HG03064 (cell line): Measurements from ENCODE around the gene LCN2.
A peak's percentile ranks its signal among the peaks of the same experiment; 100 is the strongest.

Experiments
- ATAC-seq: cut with Tn5 transposase; IDR thresholded peaks from one replicate; pipeline ENCODE4 v1.9.1; 2021; ENCODE audit warnings: low read depth; ENCODE audit not compliant: unreplicated experiment

LCN2 gene

DNA sequence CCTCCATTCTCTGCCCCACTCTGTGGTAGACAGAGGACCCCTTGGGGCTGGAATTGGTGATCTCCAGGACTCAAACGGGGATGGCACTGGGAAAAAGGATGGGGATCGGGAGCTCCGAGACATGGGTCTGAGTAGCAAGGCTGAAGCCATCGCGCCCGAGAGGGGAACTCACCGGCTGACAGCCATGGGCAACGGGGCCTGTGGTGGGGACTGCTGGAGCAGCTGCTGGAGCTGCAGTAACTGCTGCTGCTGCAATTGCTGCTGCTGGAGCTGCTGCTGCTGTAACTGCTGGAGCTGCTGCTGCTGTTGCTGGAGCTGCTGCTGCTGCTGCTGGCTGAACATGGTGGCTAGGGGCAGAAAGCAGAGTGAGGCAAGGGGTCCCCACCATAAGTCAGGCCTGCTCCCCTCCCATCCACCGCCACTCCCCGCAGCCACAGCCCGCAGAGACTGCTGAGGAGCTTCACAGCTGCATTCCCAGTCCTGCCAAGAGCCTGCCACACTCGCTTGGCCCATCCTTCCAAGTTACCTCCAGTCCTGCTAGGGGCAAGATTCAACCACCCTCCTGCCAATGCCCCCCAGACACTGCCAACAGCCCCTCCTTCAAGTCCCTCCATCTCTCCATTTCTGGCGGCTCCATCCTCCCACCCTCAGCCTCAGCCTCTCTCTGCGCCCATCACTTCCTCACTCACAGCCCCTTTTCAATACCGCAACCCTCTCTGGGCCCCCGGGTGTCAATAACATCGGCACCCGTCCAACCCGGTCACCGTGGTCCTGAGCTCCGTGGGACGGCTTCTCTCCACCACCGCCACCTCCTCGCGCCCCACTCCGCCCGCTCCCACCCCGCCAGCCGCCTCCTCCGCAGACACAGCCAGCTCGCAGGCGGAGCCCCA lies 41.5 kb downstream of the LCN2 start:
- peak; percentile 17 for ATAC-seq

GRCh38 chr9:128191406-128192046 lies 42.3 kb downstream of the LCN2 start, which contains the start of gene CIZ1:
CIZ1 (minus strand) TSS chr9:128191572; CDS start chr9:128190857, 715 bp downstream.
- ATAC-seq, result peak; percentile 79

DNA sequence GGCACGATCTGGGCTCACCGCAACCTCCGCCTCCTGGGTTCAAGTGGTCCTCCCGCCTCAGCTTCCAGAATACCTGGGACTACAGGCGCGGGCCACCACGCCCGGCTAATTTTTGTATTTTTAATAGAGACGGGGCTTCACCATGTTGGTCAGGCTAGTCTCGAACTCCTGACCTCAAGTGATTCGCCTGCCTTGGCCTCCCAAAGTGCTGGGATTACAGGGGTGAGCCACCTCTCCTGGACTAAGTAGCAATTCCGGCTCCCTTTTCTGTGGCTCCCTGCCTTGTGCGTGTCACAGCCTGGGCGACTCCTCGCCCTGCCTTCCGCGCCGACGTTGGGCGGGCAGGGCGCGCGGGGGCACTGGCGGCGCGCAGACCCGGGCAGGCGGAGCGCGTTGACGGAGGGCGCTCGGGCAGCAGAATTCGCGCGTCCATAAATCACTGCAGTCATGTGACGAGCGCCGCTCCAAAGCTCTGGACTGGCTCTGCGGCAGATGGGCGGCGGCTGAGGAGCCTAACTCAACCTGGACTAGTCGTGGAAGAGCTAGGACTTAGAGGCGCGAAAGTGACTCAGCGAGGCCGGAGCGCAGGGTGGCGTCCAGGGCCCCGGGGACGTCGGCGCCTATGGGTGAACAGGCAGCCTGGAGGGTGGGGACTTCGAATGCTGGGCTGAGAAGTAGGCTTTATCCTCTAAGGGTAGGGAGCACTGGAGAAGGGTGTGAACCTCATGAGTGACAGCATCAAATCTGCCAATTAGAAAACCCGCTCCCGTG lies 43.5 kb downstream of the LCN2 start:
- no peak for ATAC-seq

- ATAC-seq, result no peak
Measured at GRCh38 chr9:128193469-128194096, 44.3 kb downstream of the LCN2 start.

GRCh38 chr9:128201441-128202369 lies 52.5 kb downstream of the LCN2 start:
- no peak for ATAC-seq

GRCh38 chr9:128202648-128203023 lies 53.4 kb downstream of the LCN2 start:
- ATAC-seq, result no peak
